Naive thymus-derived CD4-positive, alpha-beta T cell (primary cell): Measurements from ENCODE around the gene FOXS1. TPM values are rescaled to one million over a fixed set of nuclear protein-coding genes. Genes with fewer than 3 reads are reported as not detected.

Source experiments
- ATAC-seq: fragments of 150-1000 bp; cut with Tn5 transposase; 2 replicates; pipeline ENCODE4 v1.10.0; 2021; ENCODE audit warnings: mild to moderate bottlenecking, moderate library complexity
- CTCF ChIA-PET: fragments of 350-600 bp; sonication (Branson Sonifier 250); formaldehyde crosslinking; loops from one replicate; lab custom pipeline; 2021; ENCODE audit warnings: antibody characterized with exemption; lab: Charles Lee
- POLR2A ChIA-PET: fragments of 350-600 bp; sonication (Branson Sonifier 250); formaldehyde crosslinking; loops from one replicate; lab custom pipeline; 2021; ENCODE audit warnings: antibody characterized with exemption, inconsistent platforms; lab: Charles Lee
- DNase-seq, 9 donors: peaks; one replicate each; pipeline versions ENCODE4 v3.0.0 to v3.0.0-alpha.2; 2020 to 2022; ENCODE audit warnings: mixed read lengths in 1 of 9
- H3K27ac ChIP-seq: one replicate; pipeline ENCODE4 v1.7.0; 2013; ENCODE audit warnings: mild to moderate bottlenecking, low read depth, low read length, moderate library complexity
- H3K27me3 ChIP-seq, 2 donors: one replicate each; pipeline ENCODE4 v1.7.0; 2013; ENCODE audit warnings: low read length in 2 of 2, mild to moderate bottlenecking in 2 of 2, moderate library complexity in 2 of 2; ENCODE audit not compliant: control insufficient read depth in 2 of 2, insufficient read depth in 2 of 2
- H3K36me3 ChIP-seq, 3 experiments: 1 replicate in 2 of 3; 2 replicates in 1 of 3; pipeline ENCODE4 v1.7.0; 2013; ENCODE audit warnings: low read length in 3 of 3, mild to moderate bottlenecking in 3 of 3, moderate library complexity in 1 of 3; ENCODE audit not compliant: insufficient read depth in 3 of 3, control insufficient read depth in 2 of 3
- H3K4me1 ChIP-seq, 2 donors: one replicate each; pipeline ENCODE4 v1.7.0; 2013; ENCODE audit warnings: low read length in 2 of 2, mild to moderate bottlenecking in 2 of 2, moderate library complexity in 1 of 2; ENCODE audit not compliant: control insufficient read depth in 2 of 2, insufficient read depth in 2 of 2
- H3K4me3 ChIP-seq: 2 replicates; pipeline ENCODE4 v1.7.0; 2013; ENCODE audit warnings: mild to moderate bottlenecking, low read length
- H3K9me3 ChIP-seq, 3 experiments: 1 replicate in 2 of 3; 2 replicates in 1 of 3; pipeline ENCODE4 v1.7.0; 2013; ENCODE audit warnings: low read length in 3 of 3; ENCODE audit not compliant: control insufficient read depth in 2 of 3
- H3K27ac Mint-ChIP-seq, 9 donors: one replicate each; pipeline ENCODE4 v1.8.0; 2020 to 2022; ENCODE audit warnings: mixed read lengths in 9 of 9, mild to moderate bottlenecking in 8 of 9, moderate library complexity in 5 of 9, inconsistent platforms in 2 of 9
- H3K27me3 Mint-ChIP-seq, 5 donors: one replicate each; pipeline ENCODE4 v1.8.0; 2021 to 2022; ENCODE audit warnings: mixed read lengths in 5 of 5, mild to moderate bottlenecking in 1 of 5
- H3K36me3 Mint-ChIP-seq, 5 donors: one replicate each; pipeline ENCODE4 v1.8.0; 2020 to 2022; ENCODE audit warnings: mixed read lengths in 5 of 5, mild to moderate bottlenecking in 3 of 5, inconsistent platforms in 1 of 5
- H3K4me1 Mint-ChIP-seq, 7 donors: one replicate each; pipeline ENCODE4 v1.8.0; 2020 to 2022; ENCODE audit warnings: mixed read lengths in 7 of 7, mild to moderate bottlenecking in 3 of 7, inconsistent platforms in 1 of 7
- H3K4me3 Mint-ChIP-seq, 10 donors: one replicate each; pipeline ENCODE4 v1.8.0; 2020 to 2022; ENCODE audit warnings: mild to moderate bottlenecking in 10 of 10, mixed read lengths in 10 of 10, moderate library complexity in 6 of 10, inconsistent platforms in 2 of 10
- H3K9me3 Mint-ChIP-seq, 11 donors: one replicate each; pipeline ENCODE4 v1.8.0; 2020 to 2022; ENCODE audit warnings: mixed read lengths in 11 of 11, mild to moderate bottlenecking in 4 of 11, inconsistent platforms in 1 of 11, moderate library complexity in 1 of 11
- intact Hi-C, 2 donors: fragments of 100-400 bp; cut with micrococcal nuclease; formaldehyde crosslinking; loops; one replicate each; pipeline ENCODE4 v1.15.1; 2023
- polyA plus RNA-seq, 2 donors: library from polyadenylated mRNA; unstranded; fragments of 300-500 nt; fragmentation: Illumina TruSeq; gene quantifications; one replicate each; pipeline ENCODE4 v1.2.3, GENCODE V29; 2021
- total RNA-seq, 6 experiments: library from RNA in 5 of 6; stranded (reverse) in 5 of 6; gene quantifications; 1 replicate in 5 of 6; 2 replicates in 1 of 6; pipeline ENCODE4 v1.2.3 and lab custom pipeline; 2021 to 2026

Gene FOXS1
- total and polyA plus RNA-seq, 7 experiments from 2014 or later: not detected

GRCh38 chr20:31803552-31804291 lies 41.7 kb downstream of the FOXS1 start:
- H3K27me3 ChIP-seq: no peaks in the 10 kb centered on the region
- ChIA-PET CTCF (interaction anchor here (0.6 kb wide), 1 partner anchor 1497 kb away, joined by 4 read pairs; no protein-coding TSS in a partner anchor), POLR2A (no interaction called here)
- H3K4me3 ChIP-seq: no peak overlapping the region
- no peak overlapping the region for H3K27ac ChIP-seq
- intact Hi-C loops: no loop called here
- Mint-ChIP-seq H3K4me1 (peaks cover 15 to 20% (median 15%) of the 10 kb centered on the region in 7 donors), H3K36me3 (peaks cover 0 to 17% (median 0%) of the 10 kb centered on the region in 5 donors), H3K27me3 (no peaks in the 10 kb centered on the region), H3K27ac (peak overlapping the region in 7 of 9 donors; percentile 2 to 83 (median 19)), H3K9me3 (no peaks in the 10 kb centered on the region), H3K4me3 (peak overlapping the region in 5 of 10 donors; percentile 6 to 14 (median 8))
- no peaks in the 10 kb centered on the region for H3K9me3 ChIP-seq
- no peaks in the 10 kb centered on the region for H3K36me3 ChIP-seq
- H3K4me1 ChIP-seq: peaks cover 0 to 11% of the 10 kb centered on the region in 2 donors
- no peak for ATAC-seq
- DNase-seq: peak in 4 of 9 donors; percentile 10 to 27 (median 24)

GRCh38 chr20:31801508-31801907 lies 43.9 kb downstream of the FOXS1 start:
- Histone ChIP-seq H3K4me3 (no peak overlapping the region), H3K4me1 (peaks cover 0 to 11% of the 10 kb centered on the region in 2 donors), H3K36me3 (no peaks in the 10 kb centered on the region), H3K27ac (no peak overlapping the region), H3K9me3 (no peaks in the 10 kb centered on the region), H3K27me3 (no peaks in the 10 kb centered on the region)
- DNase-seq: no peak
- Mint-ChIP-seq H3K4me3 (no peak overlapping the region), H3K27me3 (no peaks in the 10 kb centered on the region), H3K4me1 (peaks cover 15 to 18% (median 15%) of the 10 kb centered on the region in 7 donors), H3K27ac (no peak overlapping the region), H3K9me3 (no peaks in the 10 kb centered on the region), H3K36me3 (peaks cover 0 to 23% (median 0%) of the 10 kb centered on the region in 5 donors)
- ChIA-PET CTCF (no interaction called here), POLR2A (no interaction called here)
- intact Hi-C loops: no loop called here
- ATAC-seq: no peak

- H3K4me1 Mint-ChIP-seq: no peaks in the 10 kb centered on the region
- peaks cover 0 to 20% (median 0%) of the 10 kb centered on the region in 5 donors for H3K36me3 Mint-ChIP-seq
- H3K27ac ChIP-seq: no peak overlapping the region
- ChIA-PET CTCF (no interaction called here), POLR2A (no interaction called here)
- DNase-seq: no peak
- H3K4me3 Mint-ChIP-seq: no peak overlapping the region
- no peak overlapping the region for H3K4me3 ChIP-seq
- no peaks in the 10 kb centered on the region for H3K36me3 ChIP-seq
- no peaks in the 10 kb centered on the region for H3K27me3 Mint-ChIP-seq
- H3K27ac Mint-ChIP-seq: no peak overlapping the region
- H3K4me1 ChIP-seq: no peaks in the 10 kb centered on the region
- no peaks in the 10 kb centered on the region for H3K9me3 ChIP-seq
- no peak for ATAC-seq
- intact Hi-C loops: no loop called here
- no peaks in the 10 kb centered on the region for H3K27me3 ChIP-seq
- H3K9me3 Mint-ChIP-seq: no peaks in the 10 kb centered on the region
These were observed 48.0 kb downstream of the FOXS1 start for GRCh38 chr20:31797364-31797763.

Other genes starting within 250 kb of the FOXS1 start
- 10 to 100 TPM in 1 of 5 experiments, 1 to 10 TPM in 1, under 1 TPM in 3; 0.41 to 16.9 (median 0.62) TPM for gene ID1, start 240.3 kb downstream of the FOXS1 start, total RNA-seq
- gene ID1, start 240.3 kb downstream of the FOXS1 start, polyA plus RNA-seq: not detected
- not detected for gene COX4I2, start 207.7 kb downstream of the FOXS1 start, total RNA-seq
- gene COX4I2, start 207.7 kb downstream of the FOXS1 start, polyA plus RNA-seq: not detected
- 100 to 1,000 TPM in 1 of 5 experiments, 10 to 100 TPM in 4; 15.0 to 111 (median 19.4) TPM for gene BCL2L1, start 122.7 kb downstream of the FOXS1 start, total RNA-seq
- gene BCL2L1, start 122.7 kb downstream of the FOXS1 start, polyA plus RNA-seq: 10 to 100 TPM; 11.5 to 12.7 TPM
- gene TPX2, start 106.3 kb downstream of the FOXS1 start, total RNA-seq: 10 to 100 TPM in 1 of 5 experiments, under 1 TPM in 4; 0.16 to 84.3 (median 0.43) TPM
- gene TPX2, start 106.3 kb downstream of the FOXS1 start, polyA plus RNA-seq: under 1 TPM in 1 of 2 donors, not detected in 1; 0.09 TPM
- under 1 TPM in 1 of 5 experiments, not detected in 4; 0.58 TPM for gene MYLK2, start 26.2 kb downstream of the FOXS1 start, total RNA-seq
- gene MYLK2, start 26.2 kb downstream of the FOXS1 start, polyA plus RNA-seq: not detected
- not detected for gene DUSP15, start 24.9 kb upstream of the FOXS1 start, total RNA-seq
- gene DUSP15, start 24.9 kb upstream of the FOXS1 start, polyA plus RNA-seq: not detected
- not detected for gene TTLL9, start 25.0 kb upstream of the FOXS1 start, total RNA-seq
- gene TTLL9, start 25.0 kb upstream of the FOXS1 start, polyA plus RNA-seq: not detected
- 10 to 100 TPM in 3 of 5 experiments, 1 to 10 TPM in 2; 7.5 to 13.6 (median 11.4) TPM for gene PDRG1, start 106.4 kb upstream of the FOXS1 start, total RNA-seq
- 10 to 100 TPM; 13.8 to 25.0 TPM for gene PDRG1, start 106.4 kb upstream of the FOXS1 start, polyA plus RNA-seq
- gene XKR7, start 122.5 kb upstream of the FOXS1 start, total RNA-seq: under 1 TPM in 1 of 5 experiments, not detected in 4; 0.05 TPM
- not detected for gene XKR7, start 122.5 kb upstream of the FOXS1 start, polyA plus RNA-seq
- gene CCM2L, start 164.8 kb upstream of the FOXS1 start, total RNA-seq: not detected
- not detected for gene CCM2L, start 164.8 kb upstream of the FOXS1 start, polyA plus RNA-seq
- gene HCK, start 206.6 kb upstream of the FOXS1 start, total RNA-seq: 100 to 1,000 TPM in 1 of 5 experiments, 10 to 100 TPM in 1, 1 to 10 TPM in 2, under 1 TPM in 1; 0.51 to 129 (median 1.9) TPM
- under 1 TPM; 0.09 to 0.46 TPM for gene HCK, start 206.6 kb upstream of the FOXS1 start, polyA plus RNA-seq